Erythroblast (primary cell): Measurements from ENCODE around the gene AMIGO2.

Experiments
- GATA1 ChIP-seq: IDR thresholded peaks from 2 replicates; pipeline ENCODE4 v1.6.1; 2011; ENCODE audit warnings: low read depth, mild to moderate bottlenecking, control low read depth, low read length, moderate library complexity
- POLR2A ChIP-seq: IDR thresholded peaks from 2 replicates; pipeline ENCODE4 v1.6.1; 2011; ENCODE audit warnings: mild to moderate bottlenecking, low read length

DNA sequence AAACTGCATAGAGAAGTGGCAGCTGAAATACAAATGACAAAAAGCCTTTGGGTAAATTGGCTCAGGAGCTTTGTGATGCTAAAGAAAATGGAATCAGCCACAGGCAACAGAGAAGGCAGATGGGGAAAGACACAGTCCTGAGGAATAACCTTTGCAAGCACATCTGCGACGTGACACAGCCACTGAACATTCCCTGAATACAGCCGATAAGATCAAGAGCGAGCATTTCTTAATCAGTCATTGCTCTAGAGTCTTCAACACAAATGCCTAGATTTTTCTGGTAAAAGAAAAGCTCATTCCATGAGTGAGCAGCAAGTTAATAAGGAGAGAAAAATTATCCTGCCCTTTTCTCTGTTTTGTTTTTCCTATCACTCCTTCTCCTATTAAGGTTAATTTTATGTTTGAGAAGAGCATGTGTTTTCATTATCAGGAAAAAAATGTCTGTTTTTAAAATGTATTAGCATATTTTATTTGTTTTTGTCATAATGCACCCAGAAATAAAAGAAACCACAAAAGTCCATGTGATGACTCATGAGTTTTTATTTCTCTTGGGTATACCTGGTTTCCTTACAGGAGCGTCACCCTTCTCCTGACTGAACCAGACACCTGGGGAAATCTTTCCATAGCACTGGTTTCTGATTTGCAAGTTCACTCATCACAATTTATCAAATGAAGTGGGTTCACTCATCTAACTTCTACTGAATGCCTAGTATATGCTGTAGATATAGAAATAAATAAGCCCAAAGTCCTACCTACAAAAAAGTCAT, 45.8 kb downstream of the AMIGO2 start:
- TF ChIP-seq POLR2A (no peak), GATA1 (no peak)
